OCI-LY1 (cell line): ENCODE measurements around the gene UGT1A9.

Experiments
- H2AFZ ChIP-seq: fragments of 200-600 bp; sonication (generic), shearing (Covaris generic); 2 replicates; pipeline ENCODE4 v1.6.0; 2014; ENCODE audit warnings: antibody characterized with exemption, mild to moderate bottlenecking, low read length
- H3F3A ChIP-seq: fragments of 200-600 bp; sonication (generic), shearing (Covaris generic); 2 replicates; pipeline ENCODE4 v1.6.0; 2014; ENCODE audit warnings: mild to moderate bottlenecking, antibody characterized with exemption, low read length, moderate library complexity; ENCODE audit not compliant: insufficient read depth
- H3K27ac ChIP-seq: fragments of 200-600 bp; sonication (generic); 2 replicates; pipeline ENCODE4 v1.5.1; 2014; ENCODE audit warnings: low read length, mixed run types, mild to moderate bottlenecking, low read depth; ENCODE audit not compliant: poor library complexity, severe bottlenecking
- H3K27me3 ChIP-seq: fragments of 200-600 bp; sonication (generic); 2 replicates; pipeline ENCODE4 v1.6.0; 2014; ENCODE audit warnings: antibody characterized with exemption, mild to moderate bottlenecking, low read length, moderate library complexity; ENCODE audit not compliant: insufficient read depth
- H3K36me3 ChIP-seq: fragments of 200-600 bp; sonication (generic); 2 replicates; pipeline ENCODE4 v1.6.1; 2014; ENCODE audit warnings: mild to moderate bottlenecking, antibody characterized with exemption, low read length, moderate library complexity, mixed read lengths; ENCODE audit not compliant: insufficient read depth
- H3K4me1 ChIP-seq: fragments of 200-600 bp; sonication (generic); 2 replicates; pipeline ENCODE4 v1.5.1; 2014; ENCODE audit warnings: mild to moderate bottlenecking, low read length, moderate library complexity; ENCODE audit not compliant: insufficient read depth, severe bottlenecking
- H3K4me2 ChIP-seq: fragments of 200-600 bp; sonication (generic), shearing (Covaris generic); 2 replicates; pipeline ENCODE4 v1.6.1; 2014; ENCODE audit warnings: low read length
- H3K4me3 ChIP-seq: fragments of 200-600 bp; sonication (generic); 2 replicates; pipeline ENCODE4 v1.5.1; 2014; ENCODE audit warnings: low read length, low read depth, mild to moderate bottlenecking, mixed read lengths; ENCODE audit not compliant: poor library complexity, severe bottlenecking
- H3K79me2 ChIP-seq: fragments of 200-600 bp; shearing (Covaris generic); 2 replicates; pipeline ENCODE4 v1.6.1; 2016; ENCODE audit warnings: mixed run types, low read length, mixed read lengths; ENCODE audit not compliant: insufficient read depth
- H3K9ac ChIP-seq: fragments of 200-600 bp; sonication (generic), shearing (Covaris generic); 2 replicates; pipeline ENCODE4 v1.6.1; 2014; ENCODE audit warnings: mild to moderate bottlenecking, low read length, mixed read lengths
- H3K9me2 ChIP-seq: fragments of 200-600 bp; sonication (generic), shearing (Covaris generic); 2 replicates; pipeline ENCODE4 v1.6.1; 2014; ENCODE audit warnings: low read depth, mild to moderate bottlenecking, low read length, mixed read lengths
- H3K9me3 ChIP-seq: fragments of 200-600 bp; shearing (Covaris generic); 2 replicates; pipeline ENCODE4 v1.6.1; 2014; ENCODE audit warnings: low read length, mixed read lengths
- H4K20me1 ChIP-seq: fragments of 200-600 bp; sonication (generic), shearing (Covaris generic); 2 replicates; pipeline ENCODE4 v1.6.0; 2016; ENCODE audit warnings: mild to moderate bottlenecking, low read length; ENCODE audit not compliant: insufficient read depth
- CTCF ChIP-seq: fragments of 200-600 bp; sonication (generic), shearing (Covaris generic); IDR thresholded peaks from 2 replicates; pipeline ENCODE4 v1.5.1; 2017; ENCODE audit warnings: mild to moderate bottlenecking, antibody characterized with exemption, low read length, moderate library complexity, mixed read lengths
- EZH2 ChIP-seq: fragments of 200-600 bp; sonication (generic), shearing (Covaris generic); IDR thresholded peaks from 2 replicates; pipeline ENCODE4 v1.8.0; 2017; ENCODE audit warnings: borderline replicate concordance, mixed run types, mild to moderate bottlenecking, antibody characterized with exemption, low read length, moderate library complexity, mixed read lengths

The UGT1A9 gene

GRCh38 chr2:233689031-233689430 lies 17.3 kb downstream of the UGT1A9 start:
- Histone ChIP-seq H3F3A (no peaks in the 10 kb centered on the region), H3K9me3 (no peaks in the 10 kb centered on the region), H3K4me1 (no peaks in the 10 kb centered on the region), H3K4me3 (no peak overlapping the region), H3K27ac (no peak overlapping the region), H2AFZ (no peak overlapping the region), H3K79me2 (no peaks in the 10 kb centered on the region), H3K4me2 (no peak overlapping the region), H3K36me3 (no peaks in the 10 kb centered on the region), H3K9ac (no peak overlapping the region), H3K9me2 (no peaks in the 10 kb centered on the region), H3K27me3 (no peaks in the 10 kb centered on the region; the same call in 1 of the 2 replicates), H4K20me1 (no peaks in the 10 kb centered on the region)
- TF ChIP-seq CTCF (no peak), EZH2 (no peak)

- H3K9me3 ChIP-seq: no peaks in the 10 kb centered on the region
- H4K20me1 ChIP-seq: no peaks in the 10 kb centered on the region
- no peaks in the 10 kb centered on the region for H3K4me1 ChIP-seq
- H3K27me3 ChIP-seq: no peaks in the 10 kb centered on the region; the same call in 1 of the 2 replicates
- no peak overlapping the region for H3K9ac ChIP-seq
- H3F3A ChIP-seq: no peaks in the 10 kb centered on the region
- no peaks in the 10 kb centered on the region for H3K79me2 ChIP-seq
- no peaks in the 10 kb centered on the region for H3K9me2 ChIP-seq
- H3K4me2 ChIP-seq: no peak overlapping the region
- H3K27ac ChIP-seq: no peak overlapping the region
- no peaks in the 10 kb centered on the region for H3K36me3 ChIP-seq
- H3K4me3 ChIP-seq: no peak overlapping the region
- H2AFZ ChIP-seq: no peak overlapping the region
- TF ChIP-seq CTCF (no peak), EZH2 (no peak)
Observed at GRCh38 chr2:233689501-233689900, 17.8 kb downstream of the UGT1A9 start.

GRCh38 chr2:233690444-233690843 lies 18.7 kb downstream of the UGT1A9 start:
- TF ChIP-seq CTCF (no peak), EZH2 (no peak)
- no peak overlapping the region for H3K27ac ChIP-seq
- no peaks in the 10 kb centered on the region for H3K36me3 ChIP-seq
- no peak overlapping the region for H2AFZ ChIP-seq
- no peaks in the 10 kb centered on the region; the same call in 1 of the 2 replicates for H3K27me3 ChIP-seq
- no peak overlapping the region for H3K4me3 ChIP-seq
- no peaks in the 10 kb centered on the region for H4K20me1 ChIP-seq
- no peak overlapping the region for H3K4me2 ChIP-seq
- no peaks in the 10 kb centered on the region for H3K9me2 ChIP-seq
- no peak overlapping the region for H3K9ac ChIP-seq
- no peaks in the 10 kb centered on the region for H3K9me3 ChIP-seq
- no peaks in the 10 kb centered on the region for H3K79me2 ChIP-seq
- H3K4me1 ChIP-seq: no peaks in the 10 kb centered on the region
- H3F3A ChIP-seq: no peaks in the 10 kb centered on the region
